Prostate gland (tissue), 2 donors: ENCODE results near the gene BMP7. TPM values are rescaled to one million over a fixed set of nuclear protein-coding genes. Genes with fewer than 3 reads are reported as not detected.

Source experiments
- DNase-seq: peaks from one replicate; pipeline ENCODE4 v3.0.0-alpha.2; 2019; ENCODE audit warnings: low spot score
- H3K27ac ChIP-seq, 2 donors: fragments of 200-600 bp; sonication (generic); 2 replicates each; pipeline ENCODE4 v1.5.1; 2017 to 2019
- H3K27me3 ChIP-seq: fragments of 200-600 bp; sonication (generic); replicated peaks from 2 replicates; pipeline ENCODE4 v1.5.1; 2019; ENCODE audit not compliant: insufficient read depth
- H3K36me3 ChIP-seq, 2 donors: fragments of 200-600 bp; sonication (generic); 1 replicate in 1 of 2; 2 replicates in 1 of 2; pipeline versions ENCODE4 v1.5.1 to v1.8.1; 2017 to 2019
- H3K4me1 ChIP-seq: fragments of 200-600 bp; sonication (generic); replicated peaks from 2 replicates; pipeline ENCODE4 v1.5.1; 2019
- H3K4me3 ChIP-seq, 2 donors: fragments of 200-600 bp; sonication (generic); 2 replicates each; pipeline ENCODE4 v1.5.1; 2017 to 2019
- H3K9me3 ChIP-seq: fragments of 200-600 bp; sonication (generic); 2 replicates; pipeline ENCODE4 v1.5.1; 2017
- CTCF ChIP-seq, 4 experiments: fragments of 200-600 bp in 2 of 4; fragments of 450-650 bp in 2 of 4; sonication (generic) in 2 of 4; IDR thresholded peaks; 1 replicate in 3 of 4; 2 replicates in 1 of 4; pipeline ENCODE4 v1.5.1; 2016 to 2019; ENCODE audit warnings: antibody characterized with exemption in 4 of 4, mild to moderate bottlenecking in 2 of 4, moderate library complexity in 2 of 4
- POLR2A ChIP-seq: fragments of 450-650 bp; IDR thresholded peaks from one replicate; pipeline ENCODE4 v1.6.1; 2016; ENCODE audit warnings: antibody characterized with exemption, mild to moderate bottlenecking
- POLR2AphosphoS5 ChIP-seq: sonication (generic); formaldehyde crosslinking; IDR thresholded peaks from one replicate; pipeline ENCODE4 v1.6.1; 2017; ENCODE audit warnings: antibody characterized with exemption
- WGBS: methylation state at CpG from one replicate; pipeline ENCODE4 v1.1.5; 2018; 5-methylcytosine and 5-hydroxymethylcytosine counted together
- intact Hi-C: fragments of 100-400 bp; cut with DNase I; formaldehyde crosslinking; loops from one replicate; pipeline ENCODE4 v1.14.2; 2022
- total RNA-seq, 2 donors: library from RNA; depleted of rRNA; stranded (reverse); fragments of >200 nt; gene quantifications; one replicate each; pipeline ENCODE4 v1.1.0, GENCODE V29; 2016

BMP7 gene
- total RNA-seq, 2 donors from 2014 or later = 10.5 to 16.8 TPM

GRCh38 chr20:57153238-57153905 lies 113.1 kb downstream of the BMP7 start:
- no peak for DNase-seq
- TF ChIP-seq POLR2AphosphoS5 = no peak
- no peak for TF ChIP-seq CTCF (IDR thresholded peaks at IDR 0.05)
- no peak for TF ChIP-seq POLR2A
- H3K27me3 ChIP-seq = no peaks in the 10 kb centered on the region
- H3K27ac ChIP-seq = no peak overlapping the region
- 56% methylated on average over 18 of the region's 18 CpGs for WGBS
- intact Hi-C loops = no loop called here
- no peaks in the 10 kb centered on the region for H3K9me3 ChIP-seq
- no peaks in the 10 kb centered on the region for H3K4me1 ChIP-seq
- no peak overlapping the region for H3K4me3 ChIP-seq
- no peaks in the 10 kb centered on the region for H3K36me3 ChIP-seq

- intact Hi-C loops = no loop called here
Measured at GRCh38 chr20:57152557-57152956, 113.9 kb downstream of the BMP7 start.

GRCh38 chr20:57150559-57150958 lies 115.9 kb downstream of the BMP7 start:
- Histone ChIP-seq H3K9me3 (no peaks in the 10 kb centered on the region), H3K4me1 (no peaks in the 10 kb centered on the region), H3K36me3 (no peaks in the 10 kb centered on the region), H3K27me3 (no peaks in the 10 kb centered on the region), H3K27ac (no peak overlapping the region), H3K4me3 (no peak overlapping the region)
- intact Hi-C loops = no loop called here
- DNase-seq = no peak
- TF ChIP-seq POLR2A (no peak), POLR2AphosphoS5 (no peak), CTCF (IDR thresholded peaks at IDR 0.05) (no peak)
- 82% methylated on average over 1 of the region's 1 CpG for WGBS

More at GRCh38 chr20:57152557-57152956, 113.9 kb downstream of the BMP7 start:
- TF ChIP-seq POLR2AphosphoS5 (no peak), CTCF (IDR thresholded peaks at IDR 0.05) (no peak), POLR2A (no peak)
- Histone ChIP-seq H3K27ac (no peak overlapping the region), H3K27me3 (no peaks in the 10 kb centered on the region), H3K4me1 (no peaks in the 10 kb centered on the region), H3K4me3 (no peak overlapping the region), H3K36me3 (no peaks in the 10 kb centered on the region), H3K9me3 (no peaks in the 10 kb centered on the region)
- no peak for DNase-seq
- WGBS = 64% methylated on average over 2 of the region's 2 CpGs

GRCh38 chr20:57148263-57148662 lies 118.2 kb downstream of the BMP7 start:
- intact Hi-C loops = no loop called here
- DNase-seq = no peak
- no peak overlapping the region for H3K27ac ChIP-seq
- 39% methylated on average over 13 of the region's 13 CpGs for WGBS
- TF ChIP-seq CTCF (IDR thresholded peaks at IDR 0.05) (no peak), POLR2AphosphoS5 (no peak), POLR2A (no peak)
- no peaks in the 10 kb centered on the region for H3K27me3 ChIP-seq
- no peak overlapping the region for H3K4me3 ChIP-seq
- no peaks in the 10 kb centered on the region for H3K9me3 ChIP-seq
- no peaks in the 10 kb centered on the region for H3K36me3 ChIP-seq
- H3K4me1 ChIP-seq = no peaks in the 10 kb centered on the region

GRCh38 chr20:57147185-57147584 lies 119.3 kb downstream of the BMP7 start:
- Histone ChIP-seq H3K27me3 (no peaks in the 10 kb centered on the region), H3K9me3 (no peaks in the 10 kb centered on the region), H3K27ac (no peak overlapping the region), H3K4me1 (no peaks in the 10 kb centered on the region), H3K4me3 (no peak overlapping the region), H3K36me3 (no peaks in the 10 kb centered on the region)
- intact Hi-C loops = no loop called here
- WGBS = 91% methylated on average over 5 of the region's 5 CpGs
- no peak for TF ChIP-seq POLR2A
- TF ChIP-seq CTCF (IDR thresholded peaks at IDR 0.05) = no peak
- no peak for TF ChIP-seq POLR2AphosphoS5
- no peak for DNase-seq
